Lung (tissue), 12 donors: Measurements from ENCODE around the gene PTPRE. TPM values are rescaled to one million over a fixed set of nuclear protein-coding genes. Genes with fewer than 3 reads are reported as not detected.
A peak's percentile ranks its signal among the peaks of the same experiment; 100 is the strongest.

ENCODE experiments used
- ATAC-seq: fragments of 200-7000 bp; cut with Tn5 transposase; one replicate; pipeline ENCODE4 v1.9.1; 2020; ENCODE audit warnings: moderate number of reproducible peaks; ENCODE audit not compliant: insufficient read depth, low FRiP score
- DNase-seq, 3 donors: peaks; one replicate each; pipeline ENCODE4 v3.0.0-alpha.2; 2013 to 2017
- H3K27ac ChIP-seq, 2 donors: one replicate each; pipeline ENCODE4 v1.5.1; 2013; ENCODE audit warnings: mild to moderate bottlenecking in 2 of 2, moderate library complexity in 2 of 2, control low read depth in 1 of 2, inconsistent platforms in 1 of 2, low read depth in 1 of 2, low read length in 1 of 2
- H3K27me3 ChIP-seq, 3 donors: one replicate each; pipeline ENCODE4 v1.5.1; 2013; ENCODE audit warnings: low read length in 2 of 3; ENCODE audit not compliant: control insufficient read depth in 3 of 3, insufficient read depth in 3 of 3
- H3K36me3 ChIP-seq, 4 donors: one replicate each; pipeline ENCODE4 v1.5.1; 2013; ENCODE audit warnings: low read length in 4 of 4, mild to moderate bottlenecking in 1 of 4, moderate library complexity in 1 of 4; ENCODE audit not compliant: control insufficient read depth in 4 of 4, insufficient read depth in 4 of 4
- H3K4me1 ChIP-seq, 5 donors: one replicate each; pipeline ENCODE4 v1.5.1; 2013; ENCODE audit warnings: low read length in 5 of 5, mild to moderate bottlenecking in 2 of 5, moderate library complexity in 1 of 5; ENCODE audit not compliant: control insufficient read depth in 5 of 5, insufficient read depth in 5 of 5
- H3K4me3 ChIP-seq: one replicate; pipeline ENCODE4 v1.5.1; 2013; ENCODE audit warnings: mild to moderate bottlenecking, control low read depth, moderate library complexity
- H3K9ac ChIP-seq, 2 donors: one replicate each; pipeline ENCODE4 v1.5.1; 2013; ENCODE audit warnings: low read length in 2 of 2, control low read depth in 1 of 2; ENCODE audit not compliant: insufficient read depth in 1 of 2
- H3K9me3 ChIP-seq, 4 donors: one replicate each; pipeline ENCODE4 v1.5.1; 2013; ENCODE audit warnings: low read length in 3 of 4, mild to moderate bottlenecking in 1 of 4, moderate library complexity in 1 of 4; ENCODE audit not compliant: control insufficient read depth in 4 of 4, insufficient read depth in 3 of 4
- CTCF ChIP-seq: IDR thresholded peaks from 2 replicates; pipeline ENCODE4 v1.5.1; 2012; ENCODE audit warnings: mild to moderate bottlenecking; ENCODE audit errors: control extremely low read depth, extremely low read depth
- WGBS, 2 donors: extraction: QIAGEN DNeasy Blood & Tissue Kit; methylation state at CpG; one replicate each; pipeline ENCODE4 v1.1.7; 2013; 5-methylcytosine and 5-hydroxymethylcytosine counted together
- polyA plus RNA-seq, 2 donors: library from polyadenylated mRNA; stranded (reverse); fragments of 200-250 nt; gene quantifications; one replicate each; pipeline ENCODE4 v1.2.1, GENCODE V29; 2013
- total RNA-seq, 2 donors: library from RNA; depleted of rRNA in 1 of 2; stranded (reverse); fragments of >200 nt in 1 of 2; gene quantifications; one replicate each; pipeline ENCODE4 v1.2.1, GENCODE V29; 2014 to 2021
- donor health status: control.
- donor health status: control.
- donor health status: Bipolar disorder and iron deficiency.
- donor health status: healthy.
- donor health status: DM: yes; HTN: yes; CAD: no.

PTPRE gene
- total and polyA plus RNA-seq, 4 donors = 15.5 to 68.7 (median 36.5) TPM

GRCh38 chr10:128017822-128018221 is 110.9 kb downstream of the PTPRE start:
- Histone ChIP-seq H3K36me3 (peaks cover 0 to 3% (median 0%) of the 10 kb centered on the region in 4 donors), H3K4me1 (peaks cover 0 to 2% (median 0%) of the 10 kb centered on the region in 5 donors), H3K9me3 (no peaks in the 10 kb centered on the region), H3K4me3 (no peak overlapping the region), H3K27ac (no peak overlapping the region), H3K27me3 (peaks cover 0 to 6% (median 0%) of the 10 kb centered on the region in 3 donors), H3K9ac (no peak overlapping the region)
- DNase-seq (no peak), ATAC-seq (no peak)
- WGBS, 2 donors = 79% methylated on average over 14 of the region's 14 CpGs
- TF ChIP-seq CTCF = no peak

GRCh38 chr10:128018236-128018635 is 111.3 kb downstream of the PTPRE start:
- Histone ChIP-seq H3K4me1 (peaks cover 0 to 2% (median 0%) of the 10 kb centered on the region in 5 donors), H3K27ac (no peak overlapping the region), H3K9ac (no peak overlapping the region), H3K36me3 (peaks cover 0 to 3% (median 0%) of the 10 kb centered on the region in 4 donors), H3K4me3 (no peak overlapping the region), H3K27me3 (peaks cover 0 to 6% (median 0%) of the 10 kb centered on the region in 3 donors), H3K9me3 (no peaks in the 10 kb centered on the region)
- peak; percentile 70 to 85 (median 75) for DNase-seq
- ATAC-seq = no peak
- 30 to 45% methylated on average over 13 of the region's 13 CpGs for whole genome bisulfite sequencing, 2 donors
- no peak for TF ChIP-seq CTCF

GRCh38 chr10:128018691-128019090 is 111.8 kb downstream of the PTPRE start:
- WGBS, 2 donors = 61 to 74% methylated on average over 2 of the region's 2 CpGs
- Histone ChIP-seq H3K4me1 (peaks cover 0 to 2% (median 0%) of the 10 kb centered on the region in 5 donors), H3K27me3 (peaks cover 0 to 6% (median 0%) of the 10 kb centered on the region in 3 donors), H3K9me3 (no peaks in the 10 kb centered on the region), H3K4me3 (no peak overlapping the region), H3K9ac (no peak overlapping the region), H3K36me3 (peaks cover 0 to 3% (median 0%) of the 10 kb centered on the region in 4 donors), H3K27ac (no peak overlapping the region)
- no peak for TF ChIP-seq CTCF
- ATAC-seq (no peak), DNase-seq (no peak)
